ENCODE measurements around the gene PFKP. TPM values are rescaled to one million over a fixed set of nuclear protein-coding genes. Genes with fewer than 3 reads are reported as not detected.

PFKP gene
- polyA plus RNA-seq, 6 donors from 2014 or later, result 26.3 to 51.2 (median 39.7) TPM

GRCh38 chr10:3108575-3109105 is 41.3 kb downstream of the PFKP start:
- Mint-ChIP-seq H3K36me3 (peaks cover 21 to 30% of the 10 kb centered on the region in 2 donors), H3K4me3 (peak overlapping the region in 1 of 8 donors; percentile 25), H3K4me1 (peaks cover 13 to 14% (median 14%) of the 10 kb centered on the region in 3 donors), H3K9me3 (no peaks in the 10 kb centered on the region), H3K27me3 (no peaks in the 10 kb centered on the region), H3K27ac (no peak overlapping the region)
- no peak for DNase-seq
- ATAC-seq (ENCODE audit: low read depth in 2 of 2), result no peak

GRCh38 chr10:3109196-3109595 is 41.8 kb downstream of the PFKP start:
- H3K4me3 Mint-ChIP-seq, result no peak overlapping the region
- no peaks in the 10 kb centered on the region for H3K9me3 Mint-ChIP-seq
- H3K4me1 Mint-ChIP-seq, result peaks cover 13 to 14% (median 14%) of the 10 kb centered on the region in 3 donors
- peaks cover 21 to 28% of the 10 kb centered on the region in 2 donors for H3K36me3 Mint-ChIP-seq
- H3K27ac Mint-ChIP-seq, result peak overlapping the region in 1 of 6 donors; percentile 47
- ATAC-seq (ENCODE audit: low read depth in 2 of 2), result no peak
- DNase-seq, result no peak
- H3K27me3 Mint-ChIP-seq, result no peaks in the 10 kb centered on the region

- Mint-ChIP-seq H3K27me3 (no peaks in the 10 kb centered on the region), H3K4me3 (no peak overlapping the region)
- ATAC-seq (ENCODE audit: low read depth in 2 of 2), result no peak
Observed at GRCh38 chr10:3109633-3110032, 42.3 kb downstream of the PFKP start.

DNA sequence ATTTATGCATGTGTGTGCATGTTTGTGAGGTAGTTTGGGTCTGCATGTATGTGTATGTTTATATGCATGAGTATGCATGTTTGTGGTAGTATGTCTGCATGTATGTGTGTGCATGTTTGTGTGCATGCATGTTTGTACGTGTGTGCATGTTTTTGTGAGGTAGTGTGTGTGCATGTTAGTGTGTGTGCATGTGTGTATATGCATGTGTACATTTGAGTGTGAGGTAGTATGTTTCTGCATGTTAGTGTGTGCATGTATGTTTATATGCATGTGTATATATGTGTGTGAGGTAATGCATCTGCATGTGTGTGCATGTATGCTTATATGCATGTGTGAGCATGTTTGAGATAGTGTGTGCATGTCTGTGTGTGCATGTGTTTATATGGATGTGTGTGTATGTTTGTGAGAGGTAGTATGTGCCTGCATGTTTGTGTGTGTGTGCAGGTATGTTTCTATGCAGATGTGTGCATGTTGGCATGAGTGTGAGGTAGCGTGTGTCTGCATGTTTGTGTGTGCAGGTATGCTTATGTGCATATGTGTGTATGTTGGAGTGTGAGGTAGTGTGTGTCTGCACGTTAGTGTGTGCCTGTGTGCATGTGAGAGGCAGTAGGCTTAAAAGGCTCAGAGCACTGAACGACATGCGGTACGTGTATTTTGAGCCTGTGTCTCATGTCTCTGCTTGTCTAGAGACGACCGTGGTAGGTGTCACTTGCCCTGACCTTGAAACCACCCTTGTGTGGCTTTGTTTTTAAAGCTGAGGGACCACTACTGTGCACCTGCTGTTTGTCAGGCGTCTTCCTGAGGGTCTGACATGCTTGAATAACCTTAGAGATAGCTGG is 43.7 kb downstream of the PFKP start:
- Mint-ChIP-seq H3K27ac (peak overlapping the region in 2 of 6 donors; percentile 4 to 32), H3K4me3 (no peak overlapping the region), H3K9me3 (no peaks in the 10 kb centered on the region), H3K27me3 (no peaks in the 10 kb centered on the region), H3K36me3 (peaks cover 15 to 24% of the 10 kb centered on the region in 2 donors), H3K4me1 (peaks cover 13 to 14% (median 14%) of the 10 kb centered on the region in 3 donors)
- ATAC-seq (ENCODE audit: low read depth in 2 of 2) (no peak), DNase-seq (no peak)

More at GRCh38 chr10:3109633-3110032, 42.3 kb downstream of the PFKP start:
- DNase-seq, result no peak
- Mint-ChIP-seq H3K4me1 (peaks cover 13 to 14% (median 14%) of the 10 kb centered on the region in 3 donors), H3K36me3 (peaks cover 16 to 24% of the 10 kb centered on the region in 2 donors), H3K9me3 (no peaks in the 10 kb centered on the region), H3K27ac (peak overlapping the region in 1 of 6 donors; percentile 47)

DNA sequence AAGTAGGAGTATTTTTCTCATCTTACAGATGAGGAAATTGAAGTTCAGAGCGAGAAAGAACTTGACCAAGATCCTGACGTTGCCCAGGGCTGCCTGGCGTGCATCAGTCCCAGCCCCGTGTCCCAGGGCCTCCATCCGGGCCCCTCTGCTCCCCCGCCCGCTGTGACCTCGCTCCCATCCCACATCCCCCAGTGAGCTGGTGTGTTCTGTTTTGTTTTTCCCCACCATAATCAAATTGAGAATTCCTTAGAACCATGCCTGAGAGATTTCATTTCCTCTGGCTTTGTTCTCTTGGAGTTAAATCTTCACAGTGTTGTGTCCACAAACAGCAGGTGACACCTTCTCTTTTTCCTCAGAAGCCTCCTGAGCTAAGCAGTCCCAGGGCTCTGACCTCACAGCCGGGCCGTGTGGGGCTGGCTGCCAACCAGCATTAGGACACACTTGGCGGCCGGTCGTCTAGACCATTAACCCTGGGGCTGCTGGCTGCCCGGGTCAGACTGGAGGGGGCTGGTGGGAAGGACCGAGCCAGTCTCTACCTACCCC is 44.3 kb downstream of the PFKP start:
- no peak for ATAC-seq (ENCODE audit: low read depth in 2 of 2)
- Mint-ChIP-seq H3K27me3 (no peaks in the 10 kb centered on the region), H3K27ac (peak overlapping the region in 3 of 6 donors; percentile 27 to 49 (median 32)), H3K36me3 (peaks cover 20 to 28% of the 10 kb centered on the region in 2 donors), H3K4me1 (peaks cover 13 to 14% (median 14%) of the 10 kb centered on the region in 3 donors), H3K9me3 (no peaks in the 10 kb centered on the region), H3K4me3 (no peak overlapping the region)
- no peak for DNase-seq

DNA sequence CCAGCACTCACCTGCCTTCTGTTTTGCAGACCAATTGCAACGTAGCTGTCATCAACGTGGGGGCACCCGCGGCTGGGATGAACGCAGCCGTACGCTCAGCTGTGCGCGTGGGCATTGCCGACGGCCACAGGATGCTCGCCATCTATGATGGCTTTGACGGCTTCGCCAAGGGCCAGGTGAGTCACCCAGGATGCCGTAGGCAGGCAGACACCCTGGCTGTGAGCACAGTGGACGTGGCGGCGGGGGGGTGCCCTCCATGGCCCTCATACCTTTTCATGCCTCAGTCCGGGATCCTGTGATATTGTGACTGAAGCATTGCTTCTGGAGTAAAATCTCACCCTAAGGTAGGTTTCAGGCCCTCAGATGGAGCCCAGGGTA is 46.0 kb downstream of the PFKP start:
- H3K27me3 Mint-ChIP-seq, result no peaks in the 10 kb centered on the region
- peaks cover 25 to 33% of the 10 kb centered on the region in 2 donors for H3K36me3 Mint-ChIP-seq
- no peaks in the 10 kb centered on the region for H3K9me3 Mint-ChIP-seq
- DNase-seq, result no peak
- peak overlapping the region in 2 of 6 donors; percentile 26 to 32 for H3K27ac Mint-ChIP-seq
- ATAC-seq (ENCODE audit: low read depth in 2 of 2), result no peak
- peaks cover 13 to 14% (median 14%) of the 10 kb centered on the region in 3 donors for H3K4me1 Mint-ChIP-seq
- H3K4me3 Mint-ChIP-seq, result no peak overlapping the region

- H3K36me3 Mint-ChIP-seq, result peaks cover 25 to 27% of the 10 kb centered on the region in 2 donors
- no peak overlapping the region for H3K4me3 Mint-ChIP-seq
- ATAC-seq (ENCODE audit: low read depth in 2 of 2) (no peak), DNase-seq (no peak)
- H3K27me3 Mint-ChIP-seq, result no peaks in the 10 kb centered on the region
- H3K4me1 Mint-ChIP-seq, result peaks cover 7 to 11% (median 11%) of the 10 kb centered on the region in 3 donors
- peak overlapping the region in 2 of 6 donors; percentile 63 to 78 for H3K27ac Mint-ChIP-seq
- no peaks in the 10 kb centered on the region for H3K9me3 Mint-ChIP-seq
Observed at GRCh38 chr10:3115685-3116084, 48.3 kb downstream of the PFKP start.

DNA sequence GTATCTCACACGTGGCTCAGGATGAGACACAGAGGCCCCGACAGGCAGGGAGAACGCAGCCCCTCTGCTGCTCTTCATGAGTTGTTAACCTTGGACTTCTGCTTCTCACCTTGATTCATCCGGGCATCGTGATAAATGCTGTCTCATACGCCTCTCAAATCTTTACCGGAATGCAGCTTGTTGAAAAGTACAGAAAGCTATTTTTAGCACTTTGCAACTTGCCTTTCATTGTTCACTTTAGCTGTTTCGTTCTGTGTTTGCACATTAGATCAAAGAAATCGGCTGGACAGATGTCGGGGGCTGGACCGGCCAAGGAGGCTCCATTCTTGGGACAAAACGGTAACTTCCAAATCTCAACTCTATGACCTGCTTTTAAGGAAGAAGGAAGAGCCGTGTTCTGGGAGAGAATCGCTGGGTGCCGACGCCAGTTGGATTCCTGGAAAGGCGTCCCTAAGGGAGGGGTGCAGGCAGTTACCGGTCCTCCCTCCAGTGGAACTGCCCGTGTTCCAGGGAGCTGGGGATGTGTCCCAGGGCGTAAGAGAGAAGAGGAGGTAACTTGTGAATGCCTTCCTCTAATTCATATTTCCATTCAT is 49.3 kb downstream of the PFKP start:
- H3K27ac Mint-ChIP-seq, result peak overlapping the region in 1 of 6 donors; percentile 45
- DNase-seq (no peak), ATAC-seq (ENCODE audit: low read depth in 2 of 2) (no peak)
- no peaks in the 10 kb centered on the region for H3K27me3 Mint-ChIP-seq
- peaks cover 0 to 3% (median 2%) of the 10 kb centered on the region in 3 donors for H3K4me1 Mint-ChIP-seq
- H3K9me3 Mint-ChIP-seq, result no peaks in the 10 kb centered on the region
- H3K4me3 Mint-ChIP-seq, result no peak overlapping the region
- peaks cover 16 to 23% of the 10 kb centered on the region in 2 donors for H3K36me3 Mint-ChIP-seq

DNA sequence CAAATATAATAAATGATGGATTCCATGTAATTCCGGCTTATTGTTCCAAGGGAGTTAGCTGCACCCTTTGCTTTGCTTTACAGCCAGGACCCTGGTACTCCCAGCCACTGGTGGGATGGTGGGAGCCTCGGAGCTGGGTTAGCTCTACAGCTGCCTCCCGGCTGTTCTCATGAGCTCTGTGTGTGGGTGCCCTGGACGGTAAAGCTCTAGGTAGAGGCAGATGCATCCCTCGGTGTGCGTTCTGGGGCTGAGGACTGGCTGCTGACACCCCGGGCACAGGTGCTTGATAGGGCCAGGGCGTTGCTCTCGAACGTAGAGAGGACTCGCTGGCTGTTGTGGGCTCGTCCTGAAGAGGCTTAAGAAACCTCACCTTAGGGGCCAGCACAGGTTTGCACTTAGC is 50.1 kb downstream of the PFKP start:
- H3K4me3 Mint-ChIP-seq, result no peak overlapping the region
- H3K27me3 Mint-ChIP-seq, result no peaks in the 10 kb centered on the region
- no peaks in the 10 kb centered on the region for H3K9me3 Mint-ChIP-seq
- DNase-seq (no peak), ATAC-seq (ENCODE audit: low read depth in 2 of 2) (no peak)
- H3K36me3 Mint-ChIP-seq, result peaks cover 13 to 28% of the 10 kb centered on the region in 2 donors
- H3K27ac Mint-ChIP-seq, result no peak overlapping the region
- H3K4me1 Mint-ChIP-seq, result no peaks in the 10 kb centered on the region

DNA sequence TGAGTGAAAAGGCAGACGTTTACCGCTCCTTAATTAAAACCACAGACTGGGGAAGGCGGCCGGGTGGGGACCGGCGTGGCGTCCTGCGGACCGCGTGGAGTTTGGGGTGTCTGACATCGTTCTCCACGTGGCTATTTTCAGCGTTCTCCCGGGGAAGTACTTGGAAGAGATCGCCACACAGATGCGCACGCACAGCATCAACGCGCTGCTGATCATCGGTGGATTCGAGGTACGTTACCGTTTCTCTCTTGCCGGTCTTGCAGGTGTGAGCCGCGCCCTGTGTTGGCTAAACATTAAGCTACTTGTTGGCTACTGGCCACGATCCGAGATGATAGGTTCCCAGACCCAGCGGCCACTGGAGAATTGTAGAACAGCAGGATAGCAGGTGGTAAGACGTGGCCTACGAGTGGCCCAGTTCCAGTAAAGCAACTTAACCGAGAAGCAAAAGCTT is 51.3 kb downstream of the PFKP start:
- H3K27ac Mint-ChIP-seq, result no peak overlapping the region
- no peaks in the 10 kb centered on the region for H3K9me3 Mint-ChIP-seq
- H3K4me1 Mint-ChIP-seq, result no peaks in the 10 kb centered on the region
- ATAC-seq (ENCODE audit: low read depth in 2 of 2) (no peak), DNase-seq (no peak)
- no peak overlapping the region for H3K4me3 Mint-ChIP-seq
- no peaks in the 10 kb centered on the region for H3K27me3 Mint-ChIP-seq
- H3K36me3 Mint-ChIP-seq, result peaks cover 18 to 35% of the 10 kb centered on the region in 2 donors

DNA sequence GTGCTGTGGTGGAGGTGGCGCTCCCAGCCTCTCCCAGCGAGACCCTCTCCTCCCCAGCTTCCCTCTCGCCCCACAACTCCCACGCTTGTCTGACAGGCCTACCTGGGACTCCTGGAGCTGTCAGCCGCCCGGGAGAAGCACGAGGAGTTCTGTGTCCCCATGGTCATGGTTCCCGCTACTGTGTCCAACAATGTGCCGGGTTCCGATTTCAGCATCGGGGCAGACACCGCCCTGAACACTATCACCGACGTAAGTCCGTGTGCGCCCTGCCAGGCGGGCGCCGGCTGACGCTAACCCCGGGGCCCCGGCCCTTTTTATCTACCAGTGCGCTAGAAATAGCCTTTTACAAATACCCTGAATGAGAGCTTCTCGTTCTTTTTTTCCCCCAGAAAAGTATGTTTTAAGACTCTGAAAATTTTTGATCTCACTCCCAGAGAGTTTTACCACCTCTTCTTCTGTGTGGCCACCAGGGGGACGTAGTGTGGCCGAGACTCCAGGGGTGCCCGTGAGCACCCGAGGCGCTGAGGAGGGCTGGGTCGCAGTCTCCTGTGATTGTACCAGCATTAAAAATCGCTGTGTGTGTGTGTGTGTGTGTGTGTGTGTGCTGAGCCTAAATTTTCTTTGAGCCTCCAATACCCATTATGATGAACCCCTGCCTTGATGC is 52.6 kb downstream of the PFKP start:
- ATAC-seq (ENCODE audit: low read depth in 2 of 2), result no peak

GRCh38 chr10:3122034-3122433 is 54.7 kb downstream of the PFKP start:
- DNase-seq, result no peak
- Mint-ChIP-seq H3K4me1 (no peaks in the 10 kb centered on the region), H3K27me3 (no peaks in the 10 kb centered on the region), H3K36me3 (peaks cover 12 to 27% of the 10 kb centered on the region in 2 donors), H3K27ac (peak overlapping the region in 2 of 6 donors; percentile 49 to 56), H3K9me3 (no peaks in the 10 kb centered on the region), H3K4me3 (peak overlapping the region in 1 of 8 donors; percentile 5)
- ATAC-seq (ENCODE audit: low read depth in 2 of 2), result no peak

More for the DNA sequence above, 52.6 kb downstream of the PFKP start:
- H3K4me3 Mint-ChIP-seq, result no peak overlapping the region
- H3K36me3 Mint-ChIP-seq, result peaks cover 18 to 35% of the 10 kb centered on the region in 2 donors
- H3K9me3 Mint-ChIP-seq, result no peaks in the 10 kb centered on the region
- no peak for DNase-seq
- peak overlapping the region in 2 of 6 donors; percentile 32 to 44 for H3K27ac Mint-ChIP-seq
- H3K4me1 Mint-ChIP-seq, result no peaks in the 10 kb centered on the region
- H3K27me3 Mint-ChIP-seq, result no peaks in the 10 kb centered on the region

Data from naive B cell (primary cell).